ENCODE data around the gene RIBC2. TPM values are rescaled to one million over a fixed set of nuclear protein-coding genes. Genes with fewer than 3 reads are reported as not detected.
"Not testable (repeated sequence)": the region's sequence is repeated elsewhere in the genome, so short reads cannot be mapped to it uniquely, and the experiment has no call there.

The RIBC2 gene
- total RNA-seq, 1 experiment from 2014 or later: 2.0 TPM

DNA sequence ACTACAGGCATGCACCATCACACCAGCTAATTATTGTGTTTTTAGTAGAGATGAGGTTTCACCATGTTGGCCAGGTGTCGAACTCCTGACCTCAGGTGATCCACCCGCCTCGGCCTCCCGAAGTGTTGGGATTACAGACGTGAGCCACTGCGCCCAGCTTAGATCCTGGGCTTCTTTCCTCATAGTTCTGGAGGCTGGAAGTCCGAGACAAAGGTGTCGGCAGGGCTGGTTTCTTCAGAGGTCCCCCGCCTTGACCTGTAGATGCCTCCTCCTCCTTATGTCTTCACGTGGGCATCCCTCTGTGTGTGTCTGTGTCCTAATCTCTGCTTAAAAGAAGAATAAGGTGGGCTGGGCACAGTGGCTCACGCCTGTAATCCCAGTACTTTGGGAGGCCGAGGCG, 45.0 kb downstream of the RIBC2 start:
- DNase-seq (ENCODE audit: low read depth, low spot score): no peak
- in situ Hi-C loops (cut with HindIII; ENCODE audit: low pct_unique_long_range_greater_than_20kb, low sequenced_read_pairs): no loop called here

DNA sequence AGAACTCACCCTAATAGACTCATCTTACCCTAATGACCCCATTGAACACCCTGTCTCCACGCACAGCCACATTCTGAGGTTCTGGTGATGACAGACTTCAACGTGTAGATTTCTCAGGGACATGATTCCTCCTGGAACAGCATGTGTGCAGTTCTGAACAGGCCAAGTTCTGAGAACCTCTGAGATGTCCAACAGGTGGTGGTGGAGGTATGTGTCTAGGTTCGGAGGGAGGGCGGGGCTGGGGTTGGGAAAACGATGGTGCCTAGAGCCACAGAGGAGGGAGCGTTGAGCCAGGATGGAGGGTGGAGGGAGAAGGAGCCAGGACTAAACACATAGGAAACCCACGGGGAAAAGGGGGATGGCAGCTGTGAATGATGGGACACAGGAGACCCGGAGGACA, 45.7 kb downstream of the RIBC2 start:
- in situ Hi-C loops (cut with HindIII; ENCODE audit: low pct_unique_long_range_greater_than_20kb, low sequenced_read_pairs): no loop called here
- DNase-seq (ENCODE audit: low read depth, low spot score): no peak

DNA sequence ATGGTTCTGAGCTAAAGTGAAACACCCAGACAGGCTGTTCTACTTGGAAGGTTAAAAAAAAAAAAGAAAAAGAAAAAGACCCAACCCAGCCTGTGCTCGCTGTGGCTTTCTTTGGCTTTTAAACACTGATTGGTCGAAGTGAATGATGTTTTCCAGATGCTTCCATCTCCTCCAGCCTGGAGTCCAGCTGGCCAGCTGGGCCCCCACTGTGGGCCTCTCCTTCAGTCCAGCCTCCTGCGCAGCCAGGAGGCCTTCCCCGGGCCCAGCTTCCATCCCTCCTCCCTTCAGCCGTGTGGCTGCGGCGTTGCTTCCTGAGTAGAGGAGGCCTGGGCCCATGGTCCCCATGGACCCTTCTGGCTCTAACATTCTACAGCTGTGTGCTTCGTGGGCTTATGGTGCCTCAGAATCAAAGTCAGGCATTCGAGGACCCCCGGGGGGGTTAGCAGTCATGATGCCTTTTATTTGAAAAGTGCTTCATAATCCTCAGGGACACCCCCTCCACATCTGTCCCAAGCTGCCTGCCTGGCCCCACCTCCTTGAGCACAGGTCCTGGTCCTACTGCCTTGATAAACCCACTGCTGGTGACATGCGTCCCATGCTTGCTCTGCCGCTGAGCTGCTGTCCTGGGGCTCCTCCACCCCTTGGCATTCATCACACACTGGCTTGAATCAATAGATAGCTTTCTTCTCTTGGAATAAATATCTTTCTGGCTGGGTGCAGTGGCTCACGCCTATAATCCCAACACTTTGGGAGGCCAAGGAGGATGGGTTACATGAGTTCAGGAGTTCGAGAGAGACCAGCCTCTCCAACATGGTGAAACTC, 47.0 kb downstream of the RIBC2 start:
- in situ Hi-C loops (cut with HindIII; ENCODE audit: low pct_unique_long_range_greater_than_20kb, low sequenced_read_pairs): no loop called here
- DNase-seq (ENCODE audit: low read depth, low spot score): no peak

DNA sequence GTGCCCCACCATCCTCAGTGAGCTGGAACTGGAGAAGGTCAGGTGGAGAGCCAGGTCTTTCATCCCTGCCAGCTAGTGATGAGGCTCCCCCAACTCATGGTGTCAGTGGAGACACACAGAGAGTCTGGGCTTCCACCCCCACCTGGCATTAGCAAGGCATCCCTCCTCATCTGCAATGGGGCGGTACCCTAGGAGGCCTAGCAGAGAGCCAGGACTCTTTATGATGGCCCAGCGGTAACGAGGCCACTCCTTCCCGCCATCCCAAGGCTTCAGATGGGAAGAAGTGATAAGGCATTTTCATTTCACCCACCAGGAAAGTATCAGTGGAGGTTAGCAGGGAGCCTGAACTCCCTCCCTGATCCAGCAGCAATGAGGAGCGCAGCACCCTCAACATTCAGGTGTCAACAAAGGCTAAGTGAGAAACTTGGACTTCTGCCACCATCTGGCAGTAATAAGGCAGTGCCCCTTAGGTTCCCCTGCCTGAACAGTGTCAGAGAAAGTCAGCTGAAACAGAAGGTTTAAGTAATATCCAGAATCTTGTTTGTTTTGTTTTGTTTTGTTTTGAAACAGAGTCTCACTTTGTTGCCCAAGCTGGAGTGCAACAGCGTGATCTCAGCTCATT, 48.7 kb downstream of the RIBC2 start:
- peak; percentile 34 for DNase-seq (ENCODE audit: low read depth, low spot score)
- in situ Hi-C loops (cut with HindIII; ENCODE audit: low pct_unique_long_range_greater_than_20kb, low sequenced_read_pairs): no loop called here

DNA sequence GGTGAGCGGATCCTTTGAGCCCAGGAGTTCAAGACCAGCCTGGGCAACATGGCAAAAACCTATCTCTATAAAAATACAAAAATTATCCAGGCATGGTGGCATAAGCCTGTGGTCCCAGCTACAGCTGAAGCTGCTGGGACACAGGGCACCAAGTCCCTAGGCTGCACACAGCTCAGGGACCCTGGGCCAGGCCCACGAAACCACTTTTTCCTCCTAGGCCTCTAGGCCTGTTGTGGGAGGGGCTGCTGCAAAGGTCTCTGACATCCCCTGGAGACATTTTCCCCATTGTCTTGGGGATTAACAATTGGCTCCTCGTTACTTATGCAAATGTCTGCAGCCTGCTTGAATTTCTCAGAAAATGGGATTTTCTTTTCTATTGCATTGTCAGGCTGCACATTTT, 50.2 kb downstream of the RIBC2 start:
- in situ Hi-C loops (cut with HindIII; ENCODE audit: low pct_unique_long_range_greater_than_20kb, low sequenced_read_pairs); DNase-seq (ENCODE audit: low read depth, low spot score): not testable (repeated sequence)

DNA sequence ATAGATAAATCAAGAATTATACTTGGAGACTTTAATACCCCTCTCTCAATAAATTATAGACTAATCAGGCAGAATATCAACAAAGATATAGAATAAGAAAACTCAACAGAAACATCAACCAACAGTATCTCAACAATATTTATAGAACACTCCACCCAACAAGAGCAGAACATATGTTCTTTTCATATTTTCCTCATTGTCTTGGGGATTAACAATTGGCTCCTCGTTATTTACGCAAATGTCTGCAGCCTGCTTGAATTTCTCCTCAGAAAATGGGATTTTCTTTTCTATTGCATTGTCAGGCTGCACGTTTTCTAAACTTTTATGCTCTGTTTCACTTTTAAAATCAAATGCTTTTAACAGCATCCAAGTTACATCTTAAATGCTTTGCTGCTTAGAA, 52.1 kb downstream of the RIBC2 start:
- DNase-seq (ENCODE audit: low read depth, low spot score): no peak
- in situ Hi-C loops (cut with HindIII; ENCODE audit: low pct_unique_long_range_greater_than_20kb, low sequenced_read_pairs): no loop called here

DNA sequence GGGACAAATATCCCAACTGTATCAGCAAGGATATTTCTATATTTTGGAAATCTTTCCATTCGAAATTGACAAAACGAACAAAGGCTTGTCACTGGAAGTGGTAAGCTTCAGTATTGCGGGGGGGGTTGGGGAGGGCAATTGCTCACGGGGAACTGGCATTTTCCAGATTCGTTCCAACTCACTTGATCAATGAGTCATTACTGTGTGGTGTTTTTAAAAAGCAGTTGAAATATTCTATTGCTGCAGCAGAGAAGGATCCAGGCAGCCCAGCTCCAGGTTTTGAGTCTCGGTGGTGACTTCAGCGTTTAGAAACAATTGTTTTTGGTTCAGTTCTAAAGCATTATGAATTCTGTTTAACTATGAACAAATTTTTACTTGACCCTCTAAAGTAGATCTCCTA, 55.4 kb downstream of the RIBC2 start:
- in situ Hi-C loops (cut with HindIII; ENCODE audit: low pct_unique_long_range_greater_than_20kb, low sequenced_read_pairs): no loop called here
- no peak for DNase-seq (ENCODE audit: low read depth, low spot score)

DNA sequence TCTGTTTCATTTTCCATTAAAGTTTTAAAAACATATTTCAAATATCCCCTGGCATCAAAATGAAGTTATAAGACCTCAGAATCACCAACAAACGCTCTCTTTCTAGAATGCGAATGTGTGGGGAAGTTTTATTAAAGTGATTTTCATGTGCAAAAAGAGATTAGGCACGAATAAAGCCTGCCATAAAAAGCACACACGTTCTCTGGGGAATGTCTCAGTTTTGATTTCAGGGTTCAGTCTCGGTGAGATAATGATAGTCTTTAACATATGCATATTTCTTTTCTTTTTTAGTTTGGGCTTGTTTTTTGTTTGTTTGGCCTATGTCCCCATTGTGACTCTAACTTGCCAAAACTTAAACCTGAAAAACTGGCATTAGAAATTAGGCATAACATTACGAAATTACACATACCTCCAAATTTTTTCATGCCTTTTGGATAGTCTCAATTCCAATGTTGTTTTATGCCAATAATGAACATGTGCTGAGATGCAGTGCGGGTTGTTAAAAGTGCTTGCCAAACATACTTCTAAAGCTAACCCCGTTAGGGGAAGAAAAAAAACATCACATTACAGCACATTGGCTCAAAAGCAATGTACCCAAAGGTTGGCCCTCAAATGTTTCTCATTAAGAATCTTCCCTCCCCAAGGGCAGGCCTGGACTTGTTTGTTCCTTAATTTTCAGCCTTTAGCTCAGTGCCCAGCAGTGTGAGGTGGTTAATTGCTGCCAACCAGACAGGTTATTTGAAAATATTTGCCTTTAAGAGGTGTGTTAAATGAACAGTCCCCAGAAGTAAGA, 56.0 kb downstream of the RIBC2 start:
- DNase-seq (ENCODE audit: low read depth, low spot score): no peak
- in situ Hi-C loops (cut with HindIII; ENCODE audit: low pct_unique_long_range_greater_than_20kb, low sequenced_read_pairs): no loop called here

DNA sequence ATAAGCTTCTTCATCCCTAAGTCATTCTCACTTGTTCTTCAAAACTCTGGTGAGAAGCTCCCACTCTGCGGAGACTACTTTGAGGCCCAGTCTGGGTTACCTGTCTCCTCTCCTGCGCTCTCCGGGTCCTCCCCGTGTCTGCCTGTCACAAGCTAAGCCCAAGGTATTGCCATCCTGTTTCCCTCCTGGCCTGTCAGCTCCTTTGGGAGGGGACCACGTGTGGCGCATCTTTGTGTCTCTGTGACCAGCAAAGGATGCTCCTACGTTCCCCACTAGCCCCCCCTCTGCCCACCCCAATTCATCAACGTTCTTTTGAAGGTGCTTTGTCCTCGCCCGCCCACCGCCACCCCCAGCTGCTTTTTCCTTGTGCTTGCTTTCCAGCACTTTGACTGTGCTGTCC, 57.4 kb downstream of the RIBC2 start:
- no peak for DNase-seq (ENCODE audit: low read depth, low spot score)

DNA sequence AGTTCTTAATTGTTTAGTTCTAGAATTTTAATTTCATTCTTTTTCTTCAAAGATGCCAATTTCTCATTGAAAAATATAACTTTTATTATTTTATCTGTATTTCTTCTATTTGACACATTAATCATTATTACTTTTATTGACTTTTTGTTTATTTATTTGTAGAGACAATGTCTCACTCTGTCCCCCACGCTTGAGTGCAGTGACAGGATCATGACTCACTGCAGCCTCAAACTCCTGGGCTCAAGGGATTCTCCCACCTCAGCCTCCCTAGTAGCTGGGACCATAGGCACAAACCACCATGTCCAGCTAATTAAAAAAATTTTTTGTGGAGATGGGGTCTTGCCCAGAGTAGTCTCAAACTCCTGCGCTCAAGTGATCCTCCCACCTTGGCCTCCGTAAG, 58.9 kb downstream of the RIBC2 start:
- no peak for DNase-seq (ENCODE audit: low read depth, low spot score)
- in situ Hi-C loops (cut with HindIII; ENCODE audit: low pct_unique_long_range_greater_than_20kb, low sequenced_read_pairs): no loop called here

More for the DNA sequence above, 57.4 kb downstream of the RIBC2 start:
- in situ Hi-C loops (cut with HindIII; ENCODE audit: low pct_unique_long_range_greater_than_20kb, low sequenced_read_pairs): no loop called here

DNA sequence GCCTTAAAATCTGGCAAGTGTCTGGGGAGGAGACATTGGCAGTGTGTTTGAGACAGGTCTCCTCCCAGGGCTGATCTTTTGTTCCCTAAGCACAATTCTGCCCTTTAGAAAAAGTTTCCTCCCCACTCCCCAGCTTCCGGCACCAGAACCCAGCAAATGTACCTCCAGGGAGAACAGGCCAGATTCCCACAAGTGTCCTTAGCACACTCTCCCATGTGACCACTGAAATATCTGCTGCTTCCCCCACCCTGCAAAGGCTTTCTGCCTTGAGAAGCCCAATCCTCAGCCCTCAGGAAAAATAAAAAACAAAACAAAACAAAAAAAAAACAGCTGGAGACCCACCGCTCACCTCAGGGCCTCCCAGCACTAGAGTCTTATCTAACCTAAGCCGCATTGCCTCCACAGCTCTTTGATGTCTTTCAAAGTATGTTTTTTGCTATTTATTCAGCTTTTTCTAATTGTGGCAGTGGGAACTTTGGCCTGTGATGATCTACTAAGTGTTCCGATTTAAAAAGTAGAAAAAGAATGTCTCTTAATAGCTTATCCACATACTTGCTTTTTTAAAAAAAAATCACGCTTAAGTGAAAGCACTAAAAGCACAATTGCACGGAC, 60.2 kb downstream of the RIBC2 start:
- peak; percentile 42 for DNase-seq (ENCODE audit: low read depth, low spot score)
- in situ Hi-C loops (cut with HindIII; ENCODE audit: low pct_unique_long_range_greater_than_20kb, low sequenced_read_pairs): no loop called here

DNA sequence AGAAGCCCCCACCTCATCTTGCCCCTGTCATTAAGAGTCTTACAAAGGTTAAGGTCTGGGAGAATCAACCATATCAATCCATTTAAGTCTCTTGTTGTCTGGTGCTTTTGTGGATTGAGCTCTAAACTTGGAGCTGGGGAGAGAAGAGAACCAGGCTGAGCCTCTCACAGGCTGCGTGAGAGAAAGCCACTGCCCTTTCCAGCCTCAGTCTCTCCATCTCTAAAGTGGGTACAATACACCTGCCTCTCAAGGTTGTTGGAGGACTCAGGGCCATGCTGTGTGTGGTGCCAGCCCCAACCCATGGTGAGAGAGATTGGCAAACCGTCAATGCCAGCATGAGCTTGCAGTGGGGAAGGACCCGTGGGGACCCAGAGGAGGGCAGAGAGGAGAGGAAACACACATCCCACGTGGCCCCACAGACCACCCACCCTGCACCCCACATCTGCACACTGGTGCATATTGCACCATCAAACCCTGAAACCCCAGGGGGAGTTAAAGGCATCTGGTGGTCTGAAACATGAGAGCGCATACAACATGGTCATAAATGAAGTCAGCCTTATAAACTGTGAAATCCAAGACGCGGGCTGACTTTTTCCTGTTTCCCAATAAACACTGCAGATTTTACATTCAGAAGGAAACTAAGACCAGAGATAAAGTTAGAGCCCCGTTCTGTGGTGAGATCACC, 61.7 kb downstream of the RIBC2 start:
- DNase-seq (ENCODE audit: low read depth, low spot score): no peak
- in situ Hi-C loops (cut with HindIII; ENCODE audit: low pct_unique_long_range_greater_than_20kb, low sequenced_read_pairs): no loop called here

DNA sequence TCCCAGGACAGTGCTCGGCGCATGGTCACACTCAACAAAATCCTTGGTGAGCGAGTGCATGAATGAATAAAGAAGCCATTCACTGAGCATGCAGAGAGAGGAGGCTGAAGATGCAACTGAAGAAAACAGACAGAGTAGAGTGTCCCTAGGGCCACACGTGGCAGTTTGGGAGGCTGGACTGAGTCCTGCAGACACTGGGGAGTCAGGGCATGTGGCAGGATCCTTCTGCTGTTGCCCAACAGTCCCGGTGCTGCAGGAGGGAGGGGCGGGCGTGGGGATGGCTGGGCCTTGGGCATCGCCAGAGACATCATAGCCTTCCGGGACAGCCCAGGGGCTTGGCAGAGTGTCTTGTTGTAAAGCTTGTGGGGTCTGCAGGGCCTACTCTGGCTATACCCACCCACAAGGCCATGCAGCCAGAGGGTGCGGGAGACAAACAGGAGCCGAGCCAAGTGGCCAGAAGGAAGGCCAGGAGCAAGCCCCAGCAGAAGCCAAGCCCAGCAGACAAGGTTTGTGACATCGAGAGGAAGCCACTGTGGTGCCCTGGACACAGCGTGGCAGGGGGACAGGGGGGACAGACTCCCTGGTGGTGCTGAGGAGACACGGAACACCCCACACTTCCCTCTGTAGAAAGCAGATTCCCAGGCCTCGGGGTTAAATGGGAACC, 62.5 kb downstream of the RIBC2 start:
- in situ Hi-C loops (cut with HindIII; ENCODE audit: low pct_unique_long_range_greater_than_20kb, low sequenced_read_pairs): no loop called here
- DNase-seq (ENCODE audit: low read depth, low spot score): peak; percentile 67

DNA sequence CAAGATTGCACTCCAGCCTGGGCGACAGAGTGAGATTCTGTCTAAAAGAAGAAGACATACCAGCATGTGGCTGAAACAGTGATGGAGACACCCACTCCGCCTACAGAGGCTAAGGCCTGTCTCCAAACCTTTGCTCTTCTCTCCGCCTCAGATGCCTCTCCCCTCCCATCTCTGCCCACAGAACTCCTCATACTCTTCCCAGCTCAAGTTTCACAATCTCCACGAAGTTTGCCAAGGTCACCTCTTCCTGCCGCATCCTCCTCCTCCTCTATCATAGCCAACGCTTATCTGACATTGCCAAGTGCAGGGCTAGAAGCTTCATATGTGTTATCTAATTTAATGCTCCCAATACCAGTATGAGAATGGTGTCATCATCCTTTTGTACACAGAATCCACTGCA, 63.3 kb downstream of the RIBC2 start:
- in situ Hi-C loops (cut with HindIII; ENCODE audit: low pct_unique_long_range_greater_than_20kb, low sequenced_read_pairs): no loop called here
- no peak for DNase-seq (ENCODE audit: low read depth, low spot score)

DNA sequence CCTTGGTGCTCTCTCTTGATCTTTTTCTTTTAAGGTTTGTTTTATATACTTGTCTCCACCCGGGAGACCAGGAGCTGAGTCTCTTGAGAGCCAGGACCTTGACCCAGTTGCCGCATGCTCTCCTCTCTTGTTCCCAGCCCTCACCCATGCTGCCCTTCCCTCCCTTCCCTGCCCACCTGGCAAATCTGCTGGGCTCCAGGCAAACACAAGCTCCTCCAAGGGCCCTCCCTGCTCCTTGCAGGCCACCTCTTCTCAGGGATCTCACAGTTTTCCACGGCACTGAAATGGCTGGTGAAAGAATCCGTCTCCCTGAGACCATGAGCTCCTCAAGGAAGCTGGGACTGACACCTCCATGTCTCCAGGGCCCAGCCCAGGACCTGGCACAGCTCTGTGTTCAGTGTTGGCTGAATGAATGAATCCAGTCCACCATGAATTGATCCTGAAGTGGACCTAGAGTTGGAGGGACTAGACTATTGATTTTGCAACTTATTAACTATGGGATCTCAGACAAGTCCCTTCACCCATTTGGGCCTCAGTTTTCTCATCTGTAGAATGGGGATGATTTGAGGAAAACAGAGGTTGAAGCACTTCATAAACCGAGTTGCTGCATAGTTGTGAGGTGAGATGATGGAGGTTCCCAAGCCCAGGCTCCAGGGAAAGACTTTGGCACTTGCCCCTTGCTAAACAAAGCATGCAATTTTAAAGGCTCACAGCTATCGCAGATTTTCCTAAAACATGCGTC, 64.0 kb downstream of the RIBC2 start:
- in situ Hi-C loops (cut with HindIII; ENCODE audit: low pct_unique_long_range_greater_than_20kb, low sequenced_read_pairs): no loop called here

DNA sequence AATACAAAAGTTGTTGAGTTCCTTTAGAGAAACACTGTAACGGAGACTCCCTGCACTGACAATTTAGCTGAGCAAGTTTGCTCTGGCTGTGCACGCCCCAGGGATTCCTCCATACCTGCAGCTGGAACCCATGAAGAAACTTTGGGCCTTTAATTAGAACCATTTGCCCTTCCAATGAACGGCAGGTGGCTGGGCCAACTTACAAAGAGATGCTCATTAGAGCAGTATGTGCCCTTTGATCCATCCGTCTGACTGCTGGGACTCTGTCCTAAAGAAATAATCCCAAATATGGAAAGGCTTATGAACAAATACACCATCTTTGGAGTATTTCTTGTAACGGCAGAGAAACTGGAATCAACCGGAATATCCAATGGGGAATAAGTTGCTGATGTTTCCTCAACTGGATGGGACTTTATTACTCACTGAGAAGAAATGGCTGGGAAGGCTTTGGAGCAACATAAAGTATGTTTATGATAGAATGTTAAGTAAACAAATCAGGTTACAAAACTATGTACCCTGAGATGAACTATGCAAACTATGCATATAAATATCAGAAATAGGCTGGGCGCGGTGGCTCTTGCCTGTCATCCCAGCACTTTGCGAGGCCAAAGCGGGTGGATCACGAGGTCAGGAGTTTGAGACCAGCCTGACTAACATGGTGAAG, 64.7 kb downstream of the RIBC2 start:
- in situ Hi-C loops (cut with HindIII; ENCODE audit: low pct_unique_long_range_greater_than_20kb, low sequenced_read_pairs): no loop called here
- DNase-seq (ENCODE audit: low read depth, low spot score): no peak

More for the DNA sequence above, 64.0 kb downstream of the RIBC2 start:
- no peak for DNase-seq (ENCODE audit: low read depth, low spot score)
